Endodermal cell (in vitro differentiated cells): ENCODE results near the gene COL20A1. TPM values are rescaled to one million over a fixed set of nuclear protein-coding genes. Genes with fewer than 3 reads are reported as not detected.

Experiments
- DNase-seq: peaks from one replicate; pipeline ENCODE4 v3.0.0-alpha.2; 2017
- H3K27ac ChIP-seq: 2 replicates; pipeline ENCODE4 v1.5.1; 2013; ENCODE audit warnings: mild to moderate bottlenecking, low read depth, low read length, moderate library complexity
- H3K27me3 ChIP-seq: 2 replicates; pipeline ENCODE4 v1.6.1; 2013; ENCODE audit warnings: mild to moderate bottlenecking, low read length, moderate library complexity; ENCODE audit not compliant: insufficient read depth, control insufficient read depth, poor library complexity, severe bottlenecking
- H3K36me3 ChIP-seq: 2 replicates; pipeline ENCODE4 v1.7.0; 2013; ENCODE audit warnings: mild to moderate bottlenecking, low read length, moderate library complexity; ENCODE audit not compliant: control insufficient read depth, insufficient read depth
- H3K4me1 ChIP-seq: one replicate; pipeline ENCODE4 v1.7.0; 2013; ENCODE audit warnings: low read length; ENCODE audit not compliant: control insufficient read depth, insufficient read depth
- H3K4me3 ChIP-seq: 2 replicates; pipeline ENCODE4 v1.5.1; 2013; ENCODE audit warnings: mild to moderate bottlenecking, low read length, moderate library complexity
- H3K9ac ChIP-seq: 2 replicates; pipeline ENCODE4 v1.6.1; 2013; ENCODE audit warnings: mild to moderate bottlenecking, low read length, moderate library complexity; ENCODE audit not compliant: poor library complexity, severe bottlenecking; ENCODE audit errors: extremely low read depth
- H3K9me3 ChIP-seq: 2 replicates; pipeline ENCODE4 v1.6.1; 2013; ENCODE audit warnings: mild to moderate bottlenecking, low read length, moderate library complexity; ENCODE audit not compliant: control insufficient read depth
- H3K27ac Mint-ChIP-seq: 2 replicates; pipeline ENCODE4 v1.8.0; 2020; ENCODE audit warnings: mixed read lengths
- H3K27me3 Mint-ChIP-seq: 2 replicates; pipeline ENCODE4 v1.8.0; 2021; ENCODE audit warnings: mild to moderate bottlenecking, mixed read lengths; ENCODE audit not compliant: insufficient read depth
- H3K36me3 Mint-ChIP-seq: 2 replicates; pipeline ENCODE4 v1.8.0; 2020; ENCODE audit warnings: low read depth, mixed read lengths
- H3K4me1 Mint-ChIP-seq: 2 replicates; pipeline ENCODE4 v1.8.0; 2020; ENCODE audit warnings: mixed read lengths
- H3K4me3 Mint-ChIP-seq: 2 replicates; pipeline ENCODE4 v1.8.0; 2020; ENCODE audit warnings: mild to moderate bottlenecking, moderate library complexity, mixed read lengths
- H3K9me3 Mint-ChIP-seq: 2 replicates; pipeline ENCODE4 v1.8.0; 2020; ENCODE audit warnings: mild to moderate bottlenecking, mixed read lengths
- CTCF ChIP-seq: fragments of 200-600 bp; sonication (generic); conservative IDR thresholded peaks from 2 replicates; pipeline ENCODE4 v1.5.0; 2021; ENCODE audit warnings: antibody characterized with exemption, mild to moderate bottlenecking
- whole genome bisulfite sequencing, 2 experiments: methylation state at CpG; one replicate each; pipeline versions ENCODE4 v1.1.5 to v1.1.7; 2013; ENCODE audit warnings: missing lambda C conversion rate in 2 of 2, mixed read lengths in 1 of 2; ENCODE audit not compliant: insufficient coverage in 1 of 2, insufficient read length in 1 of 2; 5-methylcytosine and 5-hydroxymethylcytosine counted together
- total RNA-seq, 2 donors: library from RNA; stranded (reverse); fragmentation: NEBNext Ultra II Directional in 1 of 2; extraction: Animal tissue kit (Norgen Biotek cat#: 25700) in 1 of 2; gene quantifications; 2 replicates in 1 of 2; 3 replicates in 1 of 2; pipeline ENCODE4 v1.2.1, GENCODE V29; 2021

The COL20A1 gene
- total RNA-seq, 2 donors from 2014 or later, result 0.44 TPM; not detected in 1

DNA sequence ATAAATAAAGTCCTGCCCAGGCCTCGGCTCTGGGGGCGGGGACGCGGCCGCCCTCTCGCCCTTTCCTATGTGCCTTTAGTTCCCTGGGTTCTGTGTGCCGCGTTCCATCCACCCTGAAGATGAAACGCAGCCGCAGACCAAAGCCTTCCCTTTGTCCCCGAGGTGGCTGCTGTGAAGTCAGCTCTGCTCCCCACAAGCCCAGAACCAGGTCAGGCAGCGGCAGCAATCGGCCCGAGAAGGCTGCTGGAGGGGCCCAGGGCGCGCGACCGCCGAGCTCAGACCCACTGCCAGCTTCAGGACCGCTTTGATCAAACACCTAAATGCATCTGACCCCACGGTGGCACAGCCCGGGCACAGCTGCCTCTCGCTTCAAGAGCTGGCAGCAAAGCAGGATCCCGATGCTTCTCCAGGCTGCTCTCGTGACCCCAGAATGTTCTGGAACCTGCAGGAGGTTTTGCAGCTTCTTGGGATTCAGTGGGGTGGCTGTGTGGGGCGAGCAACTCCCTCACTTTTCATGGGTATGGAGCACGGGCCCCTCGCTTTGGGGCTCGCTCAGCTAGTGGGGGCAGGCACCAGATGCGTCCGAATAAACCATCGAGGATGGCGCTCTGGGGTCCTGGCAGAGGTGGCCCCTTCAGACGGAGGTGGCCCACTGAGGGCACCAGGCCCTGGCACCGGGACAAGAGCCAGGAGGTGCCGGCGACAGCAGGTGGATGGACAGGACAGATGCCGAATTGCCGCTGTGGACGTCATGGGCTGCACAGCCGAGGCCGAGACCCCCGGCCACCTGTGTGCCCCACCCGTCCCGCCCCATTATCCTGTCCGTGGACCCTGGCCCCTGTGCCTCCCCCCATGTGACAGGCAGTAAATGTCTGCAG, 55.2 kb downstream of the COL20A1 start:
- H3K4me1 Mint-ChIP-seq, result no peaks in the 10 kb centered on the region
- Histone ChIP-seq H3K9ac (no peak overlapping the region), H3K9me3 (no peaks in the 10 kb centered on the region), H3K4me3 (no peak overlapping the region), H3K27me3 (no peaks in the 10 kb centered on the region), H3K36me3 (no peaks in the 10 kb centered on the region), H3K27ac (no peak overlapping the region), H3K4me1 (no peaks in the 10 kb centered on the region)
- 89 to 93% methylated on average over 30 to 46 of the region's 46 CpGs for WGBS, 2 experiments
- no peaks in the 10 kb centered on the region for H3K27me3 Mint-ChIP-seq
- DNase-seq, result no peak
- no peak overlapping the region for H3K4me3 Mint-ChIP-seq
- H3K27ac Mint-ChIP-seq, result no peak overlapping the region
- TF ChIP-seq CTCF, result no peak
- H3K9me3 Mint-ChIP-seq, result peaks cover 8% of the 10 kb centered on the region
- no peaks in the 10 kb centered on the region for H3K36me3 Mint-ChIP-seq

GRCh38 chr20:63348828-63349515, 56.0 kb downstream of the COL20A1 start:
- DNase-seq, result no peak
- 94 to 95% methylated on average over 17 to 29 of the region's 29 CpGs for WGBS, 2 experiments
- no peaks in the 10 kb centered on the region for H3K27me3 Mint-ChIP-seq
- H3K36me3 ChIP-seq, result no peaks in the 10 kb centered on the region
- no peak overlapping the region for H3K27ac ChIP-seq
- no peaks in the 10 kb centered on the region for H3K4me1 Mint-ChIP-seq
- peaks cover 8% of the 10 kb centered on the region for H3K9me3 Mint-ChIP-seq
- H3K4me3 Mint-ChIP-seq, result no peak overlapping the region
- H3K4me3 ChIP-seq, result no peak overlapping the region
- no peaks in the 10 kb centered on the region for H3K4me1 ChIP-seq
- H3K27me3 ChIP-seq, result no peaks in the 10 kb centered on the region
- no peaks in the 10 kb centered on the region for H3K9me3 ChIP-seq
- TF ChIP-seq CTCF, result no peak
- H3K27ac Mint-ChIP-seq, result no peak overlapping the region
- no peak overlapping the region for H3K9ac ChIP-seq
- H3K36me3 Mint-ChIP-seq, result no peaks in the 10 kb centered on the region

- Mint-ChIP-seq H3K27ac (no peak overlapping the region), H3K4me3 (no peak overlapping the region), H3K4me1 (no peaks in the 10 kb centered on the region), H3K36me3 (no peaks in the 10 kb centered on the region), H3K27me3 (no peaks in the 10 kb centered on the region), H3K9me3 (peaks cover 8% of the 10 kb centered on the region)
- no peak overlapping the region for H3K9ac ChIP-seq
- 89 to 90% methylated on average over 21 to 29 of the region's 29 CpGs for WGBS, 2 experiments
- H3K4me1 ChIP-seq, result no peaks in the 10 kb centered on the region
- H3K27ac ChIP-seq, result no peak overlapping the region
- DNase-seq, result no peak
- no peaks in the 10 kb centered on the region for H3K27me3 ChIP-seq
- H3K9me3 ChIP-seq, result no peaks in the 10 kb centered on the region
- no peak overlapping the region for H3K4me3 ChIP-seq
- no peak for TF ChIP-seq CTCF
- H3K36me3 ChIP-seq, result no peaks in the 10 kb centered on the region
These were observed 56.5 kb downstream of the COL20A1 start for GRCh38 chr20:63349516-63349895.
